ENCODE data around the gene NDFIP1. TPM values are rescaled to one million over a fixed set of nuclear protein-coding genes. Genes with fewer than 3 reads are reported as not detected.

The NDFIP1 gene
- total RNA-seq, 6 donors from 2014 or later, result 66.9 to 212 (median 108) TPM

- no peak for ATAC-seq (ENCODE audit: low FRiP score in 2 of 2)
Measured at GRCh38 chr5:142104491-142104890, 4.1 kb upstream of the NDFIP1 start.

GRCh38 chr5:142106061-142106460 is 2.5 kb upstream of the NDFIP1 start:
- H3K27me3 ChIP-seq, result no peaks in the 10 kb centered on the region
- DNase-seq, result no peak
- no peak overlapping the region for H3K4me3 ChIP-seq
- WGBS, 2 donors, result 73 to 84% methylated on average over 3 of the region's 3 CpGs
- peak overlapping the region in 1 of 4 donors; percentile 31 for H3K27ac ChIP-seq
- ATAC-seq (ENCODE audit: low FRiP score in 2 of 2), result peak in 1 of 2 donors; percentile 41
- TF ChIP-seq EP300 (IDR thresholded peaks at IDR 0.05), result no peak
- no peak for TF ChIP-seq CTCF (IDR thresholded peaks at IDR 0.05)
- no peak for TF ChIP-seq POLR2AphosphoS5 (IDR thresholded peaks at IDR 0.05)
- TF ChIP-seq POLR2A (IDR thresholded peaks at IDR 0.05), result no peak
- no peaks in the 10 kb centered on the region for H3K9me3 ChIP-seq
- no peaks in the 10 kb centered on the region for H3K36me3 ChIP-seq
- peaks cover 15 to 21% (median 15%) of the 10 kb centered on the region in 4 donors for H3K4me1 ChIP-seq

More at GRCh38 chr5:142104491-142104890, 4.1 kb upstream of the NDFIP1 start:
- TF ChIP-seq POLR2A (IDR thresholded peaks at IDR 0.05) (no peak), POLR2AphosphoS5 (IDR thresholded peaks at IDR 0.05) (no peak), EP300 (IDR thresholded peaks at IDR 0.05) (no peak), CTCF (IDR thresholded peaks at IDR 0.05) (no peak)
- Histone ChIP-seq H3K27ac (no peak overlapping the region), H3K4me1 (peaks cover 4 to 8% (median 4%) of the 10 kb centered on the region in 4 donors), H3K9me3 (no peaks in the 10 kb centered on the region), H3K27me3 (no peaks in the 10 kb centered on the region), H3K4me3 (no peak overlapping the region), H3K36me3 (no peaks in the 10 kb centered on the region)
- 68 to 75% methylated on average over 4 of the region's 4 CpGs for WGBS, 2 donors
- no peak for DNase-seq

GRCh38 chr5:142107036-142107735 is 1.4 kb upstream of the NDFIP1 start:
- H3K27me3 ChIP-seq, result no peaks in the 10 kb centered on the region
- no peaks in the 10 kb centered on the region for H3K36me3 ChIP-seq
- DNase-seq (no peak), ATAC-seq (ENCODE audit: low FRiP score in 2 of 2) (no peak)
- WGBS, 2 donors, result 90% methylated on average over 2 of the region's 2 CpGs
- peaks cover 22 to 31% (median 23%) of the 10 kb centered on the region in 4 donors for H3K4me1 ChIP-seq
- H3K4me3 ChIP-seq, result no peak overlapping the region
- no peak overlapping the region for H3K27ac ChIP-seq
- no peaks in the 10 kb centered on the region for H3K9me3 ChIP-seq
- TF ChIP-seq CTCF (IDR thresholded peaks at IDR 0.05) (no peak), POLR2AphosphoS5 (IDR thresholded peaks at IDR 0.05) (no peak), POLR2A (IDR thresholded peaks at IDR 0.05) (no peak), EP300 (IDR thresholded peaks at IDR 0.05) (no peak)

- no peaks in the 10 kb centered on the region for H3K27me3 ChIP-seq
- TF ChIP-seq EP300 (IDR thresholded peaks at IDR 0.05) (no peak), CTCF (IDR thresholded peaks at IDR 0.05) (no peak)
- H3K9me3 ChIP-seq, result no peaks in the 10 kb centered on the region
- peak overlapping the region; percentile 97 to 100 (median 99) for H3K27ac ChIP-seq
- WGBS, 2 donors, result 69 to 74% methylated on average over 11 of the region's 11 CpGs
- H3K4me1 ChIP-seq, result peaks cover 22 to 31% (median 23%) of the 10 kb centered on the region in 4 donors
- H3K36me3 ChIP-seq, result no peaks in the 10 kb centered on the region
- DNase-seq (no peak), ATAC-seq (ENCODE audit: low FRiP score in 2 of 2) (no peak)
- peak overlapping the region in 3 of 4 donors; percentile 70 to 89 (median 78) for H3K4me3 ChIP-seq
Measured at GRCh38 chr5:142107736-142108431, 695 bp upstream of the NDFIP1 start.
